AML-193 (cell line): Measurements from ENCODE around the gene MAP2K3.

Experiments used
- DNase-seq, 2 experiments: peaks; one replicate each; lab custom pipeline; 2025; lab: John Stamatoyannopoulos, UW

Gene MAP2K3

GRCh38 chr17:21284319-21285163 is at the start of gene MAP2K3:
MAP2K3 (plus strand) TSS chr17:21284711; CDS start chr17:21284921, 210 bp downstream.
- peak; percentile 99 for DNase-seq

DNA sequence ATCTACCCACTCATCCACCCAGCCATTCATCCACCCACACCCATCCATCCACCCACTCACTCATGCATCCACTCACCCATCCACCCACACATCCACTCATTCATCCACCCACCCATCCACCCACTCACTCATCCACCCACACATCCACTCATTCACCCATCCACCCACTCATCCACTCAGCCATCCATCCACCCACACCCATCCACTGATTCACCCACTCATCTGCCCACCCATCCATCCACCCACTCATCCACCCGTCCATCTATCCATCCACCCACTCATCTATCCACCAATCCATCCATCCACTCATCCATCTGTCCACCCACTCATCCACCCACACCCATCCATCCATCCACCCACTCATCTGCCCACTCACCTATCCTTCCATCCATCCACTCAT is 48.6 kb upstream of the MAP2K3 start:
- no peak for DNase-seq

- DNase-seq: peak; percentile 73 to 80
Observed at GRCh38 chr17:21239680-21240368, 44.7 kb upstream of the MAP2K3 start.

- no peak for DNase-seq
Observed at GRCh38 chr17:21240369-21241055, 44.0 kb upstream of the MAP2K3 start.

GRCh38 chr17:21241564-21241963 is 42.9 kb upstream of the MAP2K3 start:
- DNase-seq: no peak

DNA sequence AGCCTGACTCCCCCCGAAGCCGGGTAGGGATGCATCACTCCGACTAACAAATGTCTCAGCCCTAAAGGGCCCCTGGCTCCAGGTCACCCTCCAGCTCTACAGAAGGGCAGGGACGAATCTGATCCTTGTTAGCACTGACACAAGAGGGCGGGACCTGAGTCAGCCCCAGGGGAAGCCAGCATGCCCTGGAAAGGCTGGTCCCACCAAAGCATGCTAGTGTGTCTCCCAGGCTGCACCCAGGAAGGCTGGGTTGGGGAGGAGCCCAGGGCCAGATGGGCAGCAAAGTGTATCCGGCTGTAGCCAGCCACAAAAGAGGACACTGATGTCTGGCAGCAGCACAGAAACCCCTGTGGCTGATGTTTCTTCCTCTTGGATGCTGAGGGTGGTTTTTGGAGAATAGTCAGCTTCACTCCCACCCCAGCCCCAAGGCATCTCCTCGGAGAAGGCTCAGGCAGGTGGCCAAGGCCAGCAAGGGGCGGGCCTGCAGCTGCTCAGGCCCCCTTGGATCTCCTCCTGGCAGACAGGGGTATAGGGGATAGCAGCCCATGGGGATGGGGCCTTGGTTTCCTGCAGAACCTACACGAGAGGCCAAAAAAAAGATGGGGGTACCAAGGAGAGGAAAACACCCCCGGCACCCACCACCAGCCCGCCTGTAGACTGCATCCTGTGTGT is 42.3 kb upstream of the MAP2K3 start:
- DNase-seq: no peak

DNA sequence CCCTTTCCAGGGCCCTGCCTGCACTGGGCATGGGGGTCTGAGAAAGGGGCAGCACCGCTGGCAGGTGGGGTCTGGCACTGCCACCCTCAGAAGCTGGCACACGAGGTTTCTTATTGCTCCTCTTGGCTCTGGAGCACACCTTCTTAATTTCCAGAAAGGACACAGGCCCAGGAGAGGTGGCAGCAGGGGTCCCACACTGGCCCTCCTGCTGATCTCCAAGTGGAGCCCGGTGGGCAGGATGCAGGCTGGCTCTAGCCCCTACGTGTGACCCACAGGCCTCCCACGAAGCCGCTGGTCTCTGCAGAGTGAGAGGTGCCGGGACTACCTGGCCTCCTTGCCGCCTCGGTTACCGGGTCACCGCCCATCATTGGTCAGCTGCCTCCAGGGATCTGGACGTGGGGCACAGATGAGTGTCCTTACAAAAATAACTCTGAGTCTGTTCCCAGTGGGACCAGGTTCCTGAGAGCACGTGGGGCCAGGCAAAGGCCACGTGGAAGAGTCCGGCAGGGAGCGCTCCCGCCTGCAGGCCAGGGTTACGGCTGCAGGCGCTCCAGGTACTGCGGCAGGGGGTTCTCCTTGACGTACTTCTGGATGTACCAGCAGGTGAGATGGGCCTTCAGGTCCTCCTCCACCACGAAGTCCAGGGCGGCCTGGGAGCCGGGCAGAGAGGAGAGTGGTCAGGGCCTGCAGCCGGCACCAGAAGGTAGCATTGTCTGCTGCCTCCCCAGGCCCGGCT is 41.6 kb upstream of the MAP2K3 start:
- DNase-seq: no peak

DNA sequence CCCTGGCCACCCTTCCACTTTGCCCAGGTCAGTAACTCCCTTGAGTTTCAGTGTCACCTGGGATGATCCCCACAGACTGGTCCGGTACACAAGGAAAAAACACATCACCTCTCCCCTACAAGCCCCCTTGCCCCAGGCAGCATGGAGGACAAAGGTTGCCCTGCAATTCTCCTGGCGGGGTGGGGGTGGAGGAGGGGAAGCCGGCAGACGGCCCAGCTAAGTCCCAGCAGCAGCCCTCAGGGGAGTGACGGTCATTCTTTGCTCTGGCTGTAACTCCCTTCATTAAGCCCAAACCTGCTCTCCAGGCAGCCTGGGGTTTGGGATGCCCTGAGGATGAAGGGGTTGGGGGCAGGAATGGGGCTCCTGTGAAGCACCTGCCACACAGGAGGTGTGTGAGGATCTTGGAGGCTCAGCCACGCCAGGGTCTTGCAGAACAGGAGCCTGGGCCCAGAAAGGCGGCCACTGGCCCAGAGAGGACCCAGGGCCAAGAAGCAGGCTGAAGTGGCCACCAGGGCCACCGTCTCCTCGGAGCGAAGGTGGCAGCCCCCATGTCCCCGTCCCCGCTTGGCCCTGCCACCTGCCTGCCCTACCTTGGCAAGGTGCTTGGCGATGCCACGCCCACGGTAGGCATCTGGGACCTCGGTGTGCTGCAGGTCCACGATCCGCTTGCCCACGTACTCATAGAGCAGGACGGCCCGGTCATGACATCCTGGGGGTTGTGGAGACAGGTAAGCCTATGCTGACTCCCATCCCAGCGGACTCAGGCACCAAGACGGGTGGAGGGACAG is 40.8 kb upstream of the MAP2K3 start:
- no peak for DNase-seq

DNA sequence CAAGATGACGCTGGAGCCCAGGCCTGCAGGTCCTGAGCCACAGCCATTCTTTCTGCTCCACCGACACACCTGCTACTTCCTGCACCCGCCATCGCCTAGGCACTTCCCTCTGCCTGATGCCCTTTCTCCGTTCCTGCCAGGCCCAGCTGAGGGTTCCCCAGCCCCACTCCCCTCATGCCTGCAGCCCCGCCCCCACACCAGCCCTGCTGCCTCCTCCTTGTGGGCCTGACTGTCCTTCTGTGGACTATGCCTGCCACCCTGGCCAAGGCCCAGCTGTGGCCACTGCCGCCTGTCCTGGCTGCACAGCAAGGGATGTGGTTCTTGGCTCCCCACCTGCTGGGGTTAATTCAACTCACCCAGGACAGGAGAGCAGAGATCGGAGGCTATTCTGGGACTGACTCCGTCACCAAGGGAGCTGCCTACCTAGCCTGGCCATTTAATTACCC is 38.8 kb upstream of the MAP2K3 start:
- DNase-seq: no peak

DNA sequence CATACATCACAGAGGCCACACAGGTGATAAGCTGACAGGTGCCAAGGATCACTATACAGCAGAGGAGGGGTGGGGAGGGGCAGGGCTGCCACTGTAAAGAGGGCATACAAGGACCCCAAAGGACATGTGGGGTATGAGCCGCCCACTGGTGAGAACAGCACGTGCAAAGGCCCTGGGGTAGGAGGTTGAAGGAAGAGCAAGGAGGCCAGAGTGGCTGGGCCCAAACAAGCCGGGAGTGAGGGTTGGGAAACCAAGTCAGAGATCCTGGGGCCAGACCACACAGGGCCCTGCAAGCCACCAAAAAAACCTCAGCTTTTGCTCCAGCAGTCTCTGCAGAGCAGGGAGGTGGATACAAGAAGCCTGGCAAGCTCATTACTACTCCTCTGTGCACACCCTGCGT is 37.8 kb upstream of the MAP2K3 start:
- no peak for DNase-seq

GRCh38 chr17:21247552-21248258 is 36.8 kb upstream of the MAP2K3 start:
- no peak for DNase-seq

GRCh38 chr17:21248500-21248899 is 36.0 kb upstream of the MAP2K3 start:
- DNase-seq: no peak

- DNase-seq: no peak
Observed at GRCh38 chr17:21249086-21249795, 35.3 kb upstream of the MAP2K3 start.

GRCh38 chr17:21249920-21250703 is 34.4 kb upstream of the MAP2K3 start:
- no peak for DNase-seq

- no peak for DNase-seq
Observed at GRCh38 chr17:21250854-21251253, 33.7 kb upstream of the MAP2K3 start.

DNA sequence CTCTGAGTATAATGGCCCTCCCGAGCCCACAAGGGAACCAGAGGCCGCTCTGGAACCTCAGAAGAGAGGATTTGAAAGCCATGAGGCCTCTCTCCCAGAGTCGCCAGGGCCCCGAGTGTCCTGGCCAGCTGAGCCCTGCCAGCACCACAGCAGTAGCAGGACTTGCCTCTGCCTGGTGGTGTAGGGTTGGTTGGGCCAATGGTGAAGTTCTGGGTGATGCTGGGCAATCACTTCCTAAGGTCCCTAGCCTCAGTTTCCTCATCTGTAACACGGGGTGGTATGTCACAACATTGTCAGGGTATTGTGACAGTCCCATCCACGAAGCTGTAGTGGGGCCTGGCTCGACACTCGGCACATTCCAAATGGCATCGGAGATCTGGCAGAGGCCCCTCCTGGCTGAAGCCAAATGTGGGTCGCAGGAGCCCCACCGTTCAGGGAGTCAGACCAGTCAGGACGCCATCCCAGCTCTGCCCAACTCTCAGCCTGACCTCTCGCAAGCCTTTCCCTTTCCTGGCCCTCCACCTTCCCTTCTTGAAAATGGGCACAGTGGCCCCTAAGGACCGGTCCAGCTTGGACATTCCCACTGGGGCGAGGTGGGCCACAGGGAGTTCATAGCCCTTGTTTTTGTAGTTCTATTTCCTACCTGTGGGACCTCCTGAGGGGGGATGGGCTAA is 33.0 kb upstream of the MAP2K3 start:
- no peak for DNase-seq

- no peak for DNase-seq
Observed at GRCh38 chr17:21252289-21252795, 32.2 kb upstream of the MAP2K3 start.
